HepG2 (cell line): ENCODE measurements around the gene KHNYN. TPM values are rescaled to one million over a fixed set of nuclear protein-coding genes. Genes with fewer than 3 reads are reported as not detected.

Experiments used
- CHD4 ChIP-seq: fragments of 200-600 bp; sonication (generic); IDR thresholded peaks from 2 replicates; pipeline ENCODE4 v1.7.0; 2017; ENCODE audit warnings: mild to moderate bottlenecking, low read length, borderline replicate concordance
- ETV5 ChIP-seq: IDR thresholded peaks from 2 replicates; pipeline ENCODE4 v1.6.1; 2018; ENCODE audit warnings: missing biosample characterization, missing genetic modification reagents, inconsistent platforms, borderline replicate concordance
- ETV6 ChIP-seq: sonication (generic); formaldehyde crosslinking; conservative IDR thresholded peaks from 2 replicates; pipeline ENCODE4 v1.4.0; 2020; ENCODE audit warnings: missing genetic modification reagents
- GTF2F1 ChIP-seq: fragments of 150-350 bp; IDR thresholded peaks from 2 replicates; pipeline ENCODE4 v1.6.1; 2014; ENCODE audit warnings: low read length
- GZF1 ChIP-seq: sonication (generic); formaldehyde crosslinking; IDR thresholded peaks from 2 replicates; pipeline ENCODE4 v1.5.1; 2020; ENCODE audit warnings: mild to moderate bottlenecking, missing genetic modification reagents
- MAFF ChIP-seq: IDR thresholded peaks from 2 replicates; pipeline ENCODE4 v1.6.1; 2011; ENCODE audit warnings: low read depth, low read length, improper control_type of control experiment
- MNT ChIP-seq: fragments of 450-650 bp; IDR thresholded peaks from 2 replicates; pipeline ENCODE4 v1.6.1; 2016
- RAD51 ChIP-seq: fragments of 450-650 bp; IDR thresholded peaks from 2 replicates; pipeline ENCODE4 v1.6.1; 2016; ENCODE audit warnings: borderline replicate concordance
- RFX3 ChIP-seq: IDR thresholded peaks from 2 replicates; pipeline ENCODE4 v1.6.1; 2016; ENCODE audit warnings: missing biosample characterization, missing genetic modification reagents
- SNAPC2 ChIP-seq: sonication (generic); formaldehyde crosslinking; IDR thresholded peaks from 2 replicates; pipeline ENCODE4 v1.8.1; 2022; ENCODE audit warnings: mild to moderate bottlenecking, missing genetic modification reagents
- SNRNP70 ChIP-seq: fragments of 200-400 bp; formaldehyde crosslinking; IDR thresholded peaks from 2 replicates; pipeline ENCODE4 v1.6.1; 2017; ENCODE audit warnings: mild to moderate bottlenecking, low read depth, low read length, moderate library complexity
- TEAD3 ChIP-seq: optimal IDR thresholded peaks from 2 replicates; pipeline ENCODE3; 2016; ENCODE audit warnings: borderline replicate concordance
- TFDP2 ChIP-seq: sonication (generic); formaldehyde crosslinking; IDR thresholded peaks from 2 replicates; pipeline ENCODE4 v1.4.0; 2020; ENCODE audit warnings: missing genetic modification reagents
- ZBTB7B ChIP-seq: sonication (generic); formaldehyde crosslinking; IDR thresholded peaks from 2 replicates; pipeline ENCODE4 v1.4.0; 2020; ENCODE audit warnings: missing genetic modification reagents
- ZFX ChIP-seq: sonication (generic); formaldehyde crosslinking; IDR thresholded peaks from 2 replicates; pipeline ENCODE4 v1.4.0; 2020; ENCODE audit warnings: mild to moderate bottlenecking, low read depth, missing genetic modification reagents, moderate library complexity
- ZNF256 ChIP-seq: sonication (generic); formaldehyde crosslinking; conservative IDR thresholded peaks from 2 replicates; pipeline ENCODE4 v1.4.0; 2020; ENCODE audit warnings: missing genetic modification reagents
- ZNF292 ChIP-seq: sonication (generic); formaldehyde crosslinking; IDR thresholded peaks from 2 replicates; pipeline ENCODE4 v1.8.1; 2022; ENCODE audit warnings: mild to moderate bottlenecking, low read depth, missing genetic modification reagents, borderline replicate concordance
- ZNF331 ChIP-seq: sonication (generic); formaldehyde crosslinking; IDR thresholded peaks from 2 replicates; pipeline ENCODE4 v1.4.0; 2020; ENCODE audit warnings: missing genetic modification reagents
- ZNF383 ChIP-seq: sonication (generic); formaldehyde crosslinking; IDR thresholded peaks from 2 replicates; pipeline ENCODE4 v1.4.0; 2020; ENCODE audit warnings: missing genetic modification reagents, mild to moderate bottlenecking, borderline replicate concordance
- ZNF550 ChIP-seq: sonication (generic); formaldehyde crosslinking; IDR thresholded peaks from 2 replicates; pipeline ENCODE4 v1.4.0; 2020; ENCODE audit warnings: mild to moderate bottlenecking, missing genetic modification reagents, borderline replicate concordance
- ZNF577 ChIP-seq: sonication (generic); formaldehyde crosslinking; IDR thresholded peaks from 2 replicates; pipeline ENCODE4 v1.4.0; 2020; ENCODE audit warnings: mild to moderate bottlenecking, low read depth, missing genetic modification reagents, borderline replicate concordance
- ZNF615 ChIP-seq: sonication (generic); formaldehyde crosslinking; IDR thresholded peaks from 2 replicates; pipeline ENCODE4 v1.5.0; 2020; ENCODE audit warnings: mild to moderate bottlenecking, missing genetic modification reagents, borderline replicate concordance
- ZNF619 ChIP-seq: sonication (generic); formaldehyde crosslinking; IDR thresholded peaks from 2 replicates; pipeline ENCODE4 v1.4.0; 2020; ENCODE audit warnings: mild to moderate bottlenecking, missing genetic modification reagents
- ZNF652 ChIP-seq: IDR thresholded peaks from 2 replicates; pipeline ENCODE4 v1.6.1; 2016; ENCODE audit warnings: low read depth, borderline replicate concordance
- polyA plus RNA-seq, 8 experiments: library from polyadenylated mRNA; depleted of rRNA in 3 of 8; stranded (reverse) in 7 of 8; unstranded in 1 of 8; fragments of >200 nt; fragmentation: Illumina TruSeq in 4 of 8; extraction: Trizol in 4 of 8; gene quantifications; 2 replicates each; pipeline versions ENCODE4 v1.2.1 to v1.2.3, GENCODE V29; 2011 to 2016; ENCODE audit warnings: low read depth in 4 of 8, missing spikeins in 1 of 8, mixed read lengths in 1 of 8; ENCODE audit not compliant: insufficient read depth in 1 of 8
- total RNA-seq, 5 experiments: library from RNA; depleted of rRNA; stranded (reverse); fragments of >200 nt; fragmentation: Illumina TruSeq; extraction: Trizol; gene quantifications; 2 replicates each; pipeline ENCODE4 v1.2.3, GENCODE V29; 2016; ENCODE audit warnings: low read depth in 1 of 5
- TF ChIP-seq, protein P1 (sequence below): IDR thresholded peaks from 2 replicates; pipeline ENCODE4 v1.6.1; 2016; ENCODE audit warnings: mild to moderate bottlenecking

Gene KHNYN
- total and polyA plus RNA-seq, 2 of the 13 experiments (the other 11 are each of a cell fraction or from before 2014, with no cell fraction given), result 52.8 to 75.7 TPM

GRCh38 chr14:24427537-24428508 lies 1.9 kb upstream of the KHNYN start (continued):
- TF ChIP-seq TEAD3 (CRISPR knock-in tag) (no peak), ZNF652 (CRISPR knock-in tag) (no peak), ETV5 (CRISPR knock-in tag) (0 out of 2 replicates have a peak, but pooled peaks have one; percentile 54), ZNF550 (CRISPR knock-in tag) (peak; percentile 34; the same call in 1 of the 2 replicates), MNT (peak; percentile 49; the same call in 1 of the 2 replicates), CHD4 (no peak), TFDP2 (CRISPR knock-in tag) (no peak), ZNF615 (CRISPR knock-in tag) (no peak), ZNF331 (CRISPR knock-in tag) (peak; percentile 2; the same call in 1 of the 2 replicates), ZNF619 (peak; percentile 80; the same call in 1 of the 2 replicates), GTF2F1 (no peak), GZF1 (CRISPR knock-in tag) (0 out of 2 replicates have a peak, but pooled peaks have one; percentile 23), ZFX (peak; percentile 59; the same call in 1 of the 2 replicates), MAFF (no peak), ETV6 (0 out of 2 replicates have a peak, but pooled peaks have one; percentile 16), ZBTB7B (CRISPR knock-in tag) (peak; percentile 64; the same call in 1 of the 2 replicates), ZNF292 (CRISPR knock-in tag) (no peak), SNRNP70 (no peak), ZNF256 (no peak), ZNF383 (0 out of 2 replicates have a peak, but pooled peaks have one; percentile 20), RAD51 (no peak), RFX3 (CRISPR knock-in tag) (no peak), SNAPC2 (CRISPR knock-in tag) (peak; percentile 53; the same call in 1 of the 2 replicates), ZNF577 (CRISPR knock-in tag) (no peak)
- TF ChIP-seq, protein P1, sequence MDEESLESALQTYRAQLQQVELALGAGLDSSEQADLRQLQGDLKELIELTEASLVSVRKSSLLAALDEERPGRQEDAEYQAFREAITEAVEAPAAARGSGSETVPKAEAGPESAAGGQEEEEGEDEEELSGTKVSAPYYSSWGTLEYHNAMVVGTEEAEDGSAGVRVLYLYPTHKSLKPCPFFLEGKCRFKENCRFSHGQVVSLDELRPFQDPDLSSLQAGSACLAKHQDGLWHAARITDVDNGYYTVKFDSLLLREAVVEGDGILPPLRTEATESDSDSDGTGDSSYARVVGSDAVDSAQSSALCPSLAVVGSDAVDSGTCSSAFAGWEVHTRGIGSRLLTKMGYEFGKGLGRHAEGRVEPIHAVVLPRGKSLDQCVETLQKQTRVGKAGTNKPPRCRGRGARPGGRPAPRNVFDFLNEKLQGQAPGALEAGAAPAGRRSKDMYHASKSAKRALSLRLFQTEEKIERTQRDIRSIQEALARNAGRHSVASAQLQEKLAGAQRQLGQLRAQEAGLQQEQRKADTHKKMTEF (CRISPR knock-in tag), result peak; percentile 45; the same call in 1 of the 2 replicates
